Liver (tissue), 9 donors: ENCODE results near the gene COL9A3. TPM values are rescaled to one million over a fixed set of nuclear protein-coding genes. Genes with fewer than 3 reads are reported as not detected.

Experiments
- DNase-seq: peaks from one replicate; pipeline ENCODE4 v3.0.0-alpha.2; 2017; ENCODE audit warnings: low spot score
- H3K27ac ChIP-seq, 2 donors: one replicate each; pipeline ENCODE4 v1.7.0; 2013; ENCODE audit warnings: inconsistent platforms in 2 of 2, low read length in 2 of 2, control low read depth in 1 of 2, low read depth in 1 of 2, mild to moderate bottlenecking in 1 of 2
- H3K27me3 ChIP-seq, 4 donors: one replicate each; pipeline versions ENCODE4 v1.6.1 to v1.7.0; 2013; ENCODE audit warnings: low read length in 3 of 4, inconsistent platforms in 1 of 4, mild to moderate bottlenecking in 1 of 4, moderate library complexity in 1 of 4; ENCODE audit not compliant: control insufficient read depth in 4 of 4, insufficient read depth in 4 of 4
- H3K36me3 ChIP-seq, 4 donors: one replicate each; pipeline versions ENCODE4 v1.6.1 to v1.7.0; 2013; ENCODE audit warnings: low read length in 3 of 4, mild to moderate bottlenecking in 3 of 4, low read depth in 1 of 4, moderate library complexity in 1 of 4; ENCODE audit not compliant: control insufficient read depth in 4 of 4, insufficient read depth in 3 of 4
- H3K4me1 ChIP-seq, 4 donors: one replicate each; pipeline versions ENCODE4 v1.6.1 to v1.7.0; 2013; ENCODE audit warnings: low read length in 3 of 4, mild to moderate bottlenecking in 3 of 4, moderate library complexity in 1 of 4; ENCODE audit not compliant: control insufficient read depth in 4 of 4, insufficient read depth in 4 of 4
- H3K4me3 ChIP-seq, 3 donors: one replicate each; pipeline versions ENCODE4 v1.6.1 to v1.7.0; 2013; ENCODE audit warnings: low read length in 3 of 3, control low read depth in 1 of 3, low read depth in 1 of 3, mild to moderate bottlenecking in 1 of 3
- H3K9ac ChIP-seq, 2 donors: one replicate each; pipeline ENCODE4 v1.7.0; 2013; ENCODE audit warnings: low read length in 2 of 2, mild to moderate bottlenecking in 2 of 2, moderate library complexity in 2 of 2, control low read depth in 1 of 2, low read depth in 1 of 2
- H3K9me3 ChIP-seq, 4 donors: one replicate each; pipeline versions ENCODE4 v1.6.1 to v1.7.0; 2013; ENCODE audit warnings: low read length in 3 of 4; ENCODE audit not compliant: control insufficient read depth in 4 of 4
- ATF3 ChIP-seq: IDR thresholded peaks from 2 replicates; pipeline ENCODE4 v1.6.1; 2016; ENCODE audit warnings: antibody characterized with exemption
- CTCF ChIP-seq: fragments of 150-350 bp; IDR thresholded peaks from 2 replicates; pipeline ENCODE4 v1.5.1; 2017; ENCODE audit warnings: improper control_type of control experiment, low read depth, low read length; ENCODE audit not compliant: missing input control
- EGR1 ChIP-seq, 2 donors: IDR thresholded peaks; 2 replicates each; pipeline ENCODE4 v1.6.1; 2016 to 2018; ENCODE audit warnings: antibody characterized with exemption in 2 of 2, low read depth in 2 of 2
- FOXA1 ChIP-seq: IDR thresholded peaks from 2 replicates; pipeline ENCODE4 v1.6.1; 2016; ENCODE audit warnings: antibody characterized with exemption
- FOXA2 ChIP-seq: IDR thresholded peaks from 2 replicates; pipeline ENCODE4 v1.6.1; 2016; ENCODE audit warnings: antibody characterized with exemption
- GABPA ChIP-seq, 2 donors: IDR thresholded peaks in 1 of 2; conservative IDR thresholded peaks in 1 of 2; 2 replicates each; pipeline ENCODE4 v1.6.1; 2016; ENCODE audit warnings: antibody characterized with exemption in 2 of 2, mild to moderate bottlenecking in 1 of 2, moderate library complexity in 1 of 2
- HNF4A ChIP-seq, 2 donors: conservative IDR thresholded peaks; 2 replicates each; pipeline ENCODE4 v1.6.1; 2016; ENCODE audit warnings: antibody characterized with exemption in 2 of 2, mild to moderate bottlenecking in 2 of 2
- HNF4G ChIP-seq: IDR thresholded peaks from 2 replicates; pipeline ENCODE4 v1.6.1; 2016; ENCODE audit warnings: antibody characterized with exemption
- MAX ChIP-seq: IDR thresholded peaks from 2 replicates; pipeline ENCODE4 v1.6.1; 2016; ENCODE audit warnings: antibody characterized with exemption
- NR2F2 ChIP-seq: IDR thresholded peaks from 2 replicates; pipeline ENCODE4 v1.6.1; 2016; ENCODE audit warnings: antibody characterized with exemption
- RAD21 ChIP-seq, 2 donors: IDR thresholded peaks; 2 replicates each; pipeline ENCODE4 v1.6.1; 2016; ENCODE audit warnings: antibody characterized with exemption in 2 of 2, mild to moderate bottlenecking in 2 of 2
- RXRA ChIP-seq, 2 donors: IDR thresholded peaks; 2 replicates each; pipeline ENCODE4 v1.6.1; 2017 to 2018; ENCODE audit warnings: antibody characterized with exemption in 2 of 2, mild to moderate bottlenecking in 1 of 2
- SP1 ChIP-seq: IDR thresholded peaks from 2 replicates; pipeline ENCODE4 v1.6.1; 2018; ENCODE audit warnings: antibody characterized with exemption, mild to moderate bottlenecking
- TAF1 ChIP-seq: conservative IDR thresholded peaks from 2 replicates; pipeline ENCODE4 v1.6.1; 2016; ENCODE audit warnings: antibody characterized with exemption, mild to moderate bottlenecking
- YY1 ChIP-seq: IDR thresholded peaks from 2 replicates; pipeline ENCODE4 v1.6.1; 2016; ENCODE audit warnings: antibody characterized with exemption, mild to moderate bottlenecking
- WGBS: extraction: QIAGEN DNeasy Blood & Tissue Kit; methylation state at CpG from one replicate; pipeline ENCODE4 v1.1.7; 2013; 5-methylcytosine and 5-hydroxymethylcytosine counted together
- polyA plus RNA-seq, 2 donors: library from polyadenylated mRNA; stranded (reverse) in 1 of 2; unstranded in 1 of 2; fragments of 200-250 nt in 1 of 2; fragments of >200 nt in 1 of 2; fragmentation: Nextera tagmentation in 1 of 2; extraction: Ambion mirVana in 1 of 2; gene quantifications; one replicate each; pipeline versions ENCODE4 v1.2.1 to v1.2.3, GENCODE V29; 2013 to 2015
- total RNA-seq, 2 donors: library from RNA; depleted of rRNA; stranded (reverse); fragments of >200 nt; gene quantifications; one replicate each; pipeline ENCODE4 v1.2.3, GENCODE V29; 2014
- TF ChIP-seq, protein P1 (sequence below): IDR thresholded peaks from 2 replicates; pipeline ENCODE4 v1.6.1; 2016; ENCODE audit warnings: antibody characterized with exemption, mild to moderate bottlenecking
- TF ChIP-seq, protein P2 (sequence below): IDR thresholded peaks from 2 replicates; pipeline ENCODE4 v1.6.1; 2016; ENCODE audit warnings: antibody characterized with exemption
- donor health status: healthy.
- donor health status: healthy.
- donor health status: healthy.
- donor health status: healthy.
- donor health status: healthy.

The COL9A3 gene
- total and polyA plus RNA-seq, 4 donors: 0.92 to 2.0 (median 1.1) TPM

DNA sequence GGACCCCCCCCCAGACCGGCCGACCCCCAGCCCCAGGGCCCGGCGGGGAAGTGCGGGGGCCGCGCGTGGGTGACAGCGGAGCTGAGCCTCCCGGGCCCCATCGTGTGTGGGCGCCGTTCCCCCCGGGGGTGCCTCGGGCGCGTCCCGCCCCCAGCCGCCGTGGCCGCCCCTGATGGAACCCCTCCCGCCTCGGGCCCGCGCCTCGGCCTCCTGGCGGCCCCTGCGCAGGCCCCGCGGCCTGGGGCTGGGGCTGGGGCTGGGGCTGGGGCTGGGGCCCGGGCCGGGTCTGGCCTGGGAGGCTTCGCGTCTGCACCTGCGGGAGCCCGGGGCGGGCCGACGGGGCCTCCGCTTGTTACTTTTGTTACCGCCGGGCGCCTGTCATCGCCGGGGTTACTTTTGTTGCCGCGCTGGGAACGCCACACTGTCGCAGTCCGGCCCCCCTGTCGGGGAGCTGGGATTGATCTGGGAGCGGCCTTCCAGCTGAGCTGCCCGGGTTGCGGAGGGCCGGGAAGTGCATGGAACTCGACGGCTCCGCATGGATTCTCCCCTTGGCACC lies 11.6 kb upstream of the COL9A3 start:
- whole genome bisulfite sequencing: under 1% methylated on average over 58 of the region's 58 CpGs

DNA sequence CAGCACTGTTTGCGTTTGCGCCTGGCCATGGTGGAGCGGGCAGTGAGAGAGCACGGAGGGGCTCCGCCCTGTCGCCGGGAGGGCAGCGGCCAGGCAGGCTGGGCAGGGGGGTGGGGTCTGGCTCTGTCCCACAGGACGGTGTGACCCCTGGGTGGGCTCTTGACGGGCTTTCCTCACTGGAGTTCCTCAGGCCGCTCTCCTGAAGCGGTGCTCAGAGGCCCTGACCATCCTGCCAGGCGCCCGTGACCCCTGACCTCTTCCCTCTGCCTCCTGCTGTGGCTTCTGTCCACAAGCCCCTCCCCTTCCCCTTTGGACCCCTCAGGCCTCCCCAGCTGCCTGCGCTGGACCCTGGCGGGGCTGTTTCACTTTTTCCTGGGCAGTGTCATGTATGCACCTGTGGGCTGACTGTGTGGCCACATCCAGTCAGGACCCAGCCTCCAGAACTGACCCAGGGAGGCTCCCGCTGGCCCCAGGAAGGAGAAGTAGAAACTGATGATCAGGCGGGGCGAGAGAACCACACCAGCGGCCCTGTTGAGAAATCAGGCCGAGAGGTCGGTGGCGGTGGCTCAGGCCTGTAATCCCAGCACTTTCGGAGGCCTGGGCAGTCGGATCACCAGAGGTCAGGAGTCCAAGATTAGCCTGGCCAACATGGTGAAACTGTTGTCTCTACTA lies 11.0 kb upstream of the COL9A3 start:
- Histone ChIP-seq H3K36me3 (peaks cover 14 to 33% (median 25%) of the 10 kb centered on the region in 4 donors), H3K27ac (peak overlapping the region; percentile 96)
- 8% methylated on average over 25 of the region's 25 CpGs for WGBS
- TF ChIP-seq, protein P1, sequence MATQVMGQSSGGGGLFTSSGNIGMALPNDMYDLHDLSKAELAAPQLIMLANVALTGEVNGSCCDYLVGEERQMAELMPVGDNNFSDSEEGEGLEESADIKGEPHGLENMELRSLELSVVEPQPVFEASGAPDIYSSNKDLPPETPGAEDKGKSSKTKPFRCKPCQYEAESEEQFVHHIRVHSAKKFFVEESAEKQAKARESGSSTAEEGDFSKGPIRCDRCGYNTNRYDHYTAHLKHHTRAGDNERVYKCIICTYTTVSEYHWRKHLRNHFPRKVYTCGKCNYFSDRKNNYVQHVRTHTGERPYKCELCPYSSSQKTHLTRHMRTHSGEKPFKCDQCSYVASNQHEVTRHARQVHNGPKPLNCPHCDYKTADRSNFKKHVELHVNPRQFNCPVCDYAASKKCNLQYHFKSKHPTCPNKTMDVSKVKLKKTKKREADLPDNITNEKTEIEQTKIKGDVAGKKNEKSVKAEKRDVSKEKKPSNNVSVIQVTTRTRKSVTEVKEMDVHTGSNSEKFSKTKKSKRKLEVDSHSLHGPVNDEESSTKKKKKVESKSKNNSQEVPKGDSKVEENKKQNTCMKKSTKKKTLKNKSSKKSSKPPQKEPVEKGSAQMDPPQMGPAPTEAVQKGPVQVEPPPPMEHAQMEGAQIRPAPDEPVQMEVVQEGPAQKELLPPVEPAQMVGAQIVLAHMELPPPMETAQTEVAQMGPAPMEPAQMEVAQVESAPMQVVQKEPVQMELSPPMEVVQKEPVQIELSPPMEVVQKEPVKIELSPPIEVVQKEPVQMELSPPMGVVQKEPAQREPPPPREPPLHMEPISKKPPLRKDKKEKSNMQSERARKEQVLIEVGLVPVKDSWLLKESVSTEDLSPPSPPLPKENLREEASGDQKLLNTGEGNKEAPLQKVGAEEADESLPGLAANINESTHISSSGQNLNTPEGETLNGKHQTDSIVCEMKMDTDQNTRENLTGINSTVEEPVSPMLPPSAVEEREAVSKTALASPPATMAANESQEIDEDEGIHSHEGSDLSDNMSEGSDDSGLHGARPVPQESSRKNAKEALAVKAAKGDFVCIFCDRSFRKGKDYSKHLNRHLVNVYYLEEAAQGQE: peak; percentile 57
- TF ChIP-seq HNF4A (conservative IDR thresholded peaks at IDR 0.05) (peak; percentile 92 to 94), NR2F2 (peak; percentile 89), FOXA2 (no peak), YY1 (no peak), CTCF (no peak), ATF3 (no peak), GABPA (IDR thresholded peaks at IDR 0.05 in 1 of 2, conservative IDR thresholded peaks at IDR 0.05 in 1 of 2) (peak in 1 of 2 donors; percentile 48), TAF1 (no peak), HNF4G (peak; percentile 66), RAD21 (IDR thresholded peaks at IDR 0.05) (peak; percentile 26 to 29), RXRA (IDR thresholded peaks at IDR 0.05) (peak; percentile 83 to 90), SP1 (peak; percentile 93), MAX (peak; percentile 88), FOXA1 (peak; percentile 48), EGR1 (IDR thresholded peaks at IDR 0.05; ENCODE audit: low read depth in 2 of 2) (peak in 1 of 2 donors; percentile 26)
- TF ChIP-seq, protein P2, sequence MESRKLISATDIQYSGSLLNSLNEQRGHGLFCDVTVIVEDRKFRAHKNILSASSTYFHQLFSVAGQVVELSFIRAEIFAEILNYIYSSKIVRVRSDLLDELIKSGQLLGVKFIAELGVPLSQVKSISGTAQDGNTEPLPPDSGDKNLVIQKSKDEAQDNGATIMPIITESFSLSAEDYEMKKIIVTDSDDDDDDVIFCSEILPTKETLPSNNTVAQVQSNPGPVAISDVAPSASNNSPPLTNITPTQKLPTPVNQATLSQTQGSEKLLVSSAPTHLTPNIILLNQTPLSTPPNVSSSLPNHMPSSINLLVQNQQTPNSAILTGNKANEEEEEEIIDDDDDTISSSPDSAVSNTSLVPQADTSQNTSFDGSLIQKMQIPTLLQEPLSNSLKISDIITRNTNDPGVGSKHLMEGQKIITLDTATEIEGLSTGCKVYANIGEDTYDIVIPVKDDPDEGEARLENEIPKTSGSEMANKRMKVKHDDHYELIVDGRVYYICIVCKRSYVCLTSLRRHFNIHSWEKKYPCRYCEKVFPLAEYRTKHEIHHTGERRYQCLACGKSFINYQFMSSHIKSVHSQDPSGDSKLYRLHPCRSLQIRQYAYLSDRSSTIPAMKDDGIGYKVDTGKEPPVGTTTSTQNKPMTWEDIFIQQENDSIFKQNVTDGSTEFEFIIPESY: peak; percentile 87

More for the DNA sequence above, 11.6 kb upstream of the COL9A3 start:
- Histone ChIP-seq H3K9me3 (no peaks in the 10 kb centered on the region), H3K27me3 (no peaks in the 10 kb centered on the region), H3K4me3 (peak overlapping the region; percentile 62 to 94 (median 94)), H3K36me3 (peaks cover 14 to 30% (median 21%) of the 10 kb centered on the region in 4 donors), H3K9ac (peak overlapping the region; percentile 71 to 83), H3K4me1 (peaks cover 17 to 46% (median 30%) of the 10 kb centered on the region in 4 donors), H3K27ac (peak overlapping the region; percentile 96)
- TF ChIP-seq, protein P2: no peak
- TF ChIP-seq ATF3 (no peak), EGR1 (IDR thresholded peaks at IDR 0.05; ENCODE audit: low read depth in 2 of 2) (no peak), FOXA1 (no peak), RXRA (IDR thresholded peaks at IDR 0.05) (no peak), FOXA2 (no peak), NR2F2 (no peak)
- DNase-seq: peak; percentile 45

More for the DNA sequence above, 11.0 kb upstream of the COL9A3 start:
- DNase-seq: peak; percentile 68
- Histone ChIP-seq H3K9ac (peak overlapping the region; percentile 71 to 83), H3K4me3 (peak overlapping the region; percentile 62 to 94 (median 82)), H3K27me3 (no peaks in the 10 kb centered on the region), H3K9me3 (no peaks in the 10 kb centered on the region), H3K4me1 (peaks cover 17 to 46% (median 30%) of the 10 kb centered on the region in 4 donors)
